ENCODE results near the gene KDM3B. TPM values are rescaled to one million over a fixed set of nuclear protein-coding genes. Genes with fewer than 3 reads are reported as not detected.

The KDM3B gene
- total RNA-seq, 2 experiments from 2014 or later: 57.4 to 60.5 TPM

DNA sequence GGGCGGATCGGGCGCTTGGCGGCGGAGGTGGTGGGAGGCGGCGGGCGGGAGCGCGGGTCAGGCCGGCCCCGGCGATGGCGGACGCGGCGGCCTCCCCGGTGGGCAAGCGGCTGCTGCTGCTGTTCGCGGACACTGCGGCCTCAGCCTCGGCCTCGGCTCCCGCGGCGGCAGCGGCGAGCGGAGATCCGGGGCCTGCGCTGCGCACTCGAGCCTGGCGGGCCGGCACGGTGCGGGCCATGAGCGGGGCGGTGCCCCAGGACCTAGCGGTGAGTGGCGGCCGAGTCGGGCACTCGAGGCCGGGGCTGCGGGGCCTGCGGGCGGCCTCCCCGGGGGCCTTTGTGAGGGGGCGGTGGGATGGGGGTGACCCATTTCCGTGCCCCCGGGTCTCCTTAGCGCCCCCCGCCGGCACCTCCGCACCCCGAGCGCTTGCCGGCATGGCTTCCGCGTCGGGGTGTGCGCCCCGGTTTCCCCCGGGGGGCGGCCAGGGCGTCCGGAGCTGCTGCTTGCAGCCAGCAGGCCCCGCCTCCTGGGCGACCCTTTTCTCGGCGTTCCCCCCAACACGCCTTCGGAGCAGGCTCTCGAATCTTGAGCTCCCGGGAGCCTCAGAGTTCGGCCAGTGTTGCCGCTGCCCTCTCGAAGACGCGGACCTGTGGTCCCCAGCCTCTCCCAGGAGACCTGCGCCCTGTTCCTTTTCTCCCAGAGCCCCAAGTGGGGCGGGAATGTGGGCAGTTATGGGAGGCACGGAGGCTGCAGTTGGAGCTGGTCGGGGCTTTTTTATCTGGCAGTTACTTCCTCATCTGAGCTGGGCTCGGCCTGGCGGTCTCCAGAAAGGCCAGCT lies 456 bp downstream of the KDM3B start:
- DNase-seq (peak; percentile 82), ATAC-seq (peak; percentile 65)
- Mint-ChIP-seq H3K9me3 (ENCODE audit: low read depth) (peaks cover 5% of the 10 kb centered on the region), H3K4me1 (peaks cover 42% of the 10 kb centered on the region), H3K4me3 (peak overlapping the region; percentile 94), H3K36me3 (peaks cover 17% of the 10 kb centered on the region), H3K27me3 (no peaks in the 10 kb centered on the region), H3K27ac (peak overlapping the region; percentile 97)
- CTCF ChIA-PET: interaction anchor here (0.6 to 10.5 kb wide), 48 partner anchors 8 to 327 kb away, joined by 3 to 382 read pairs (median 4); partner anchors contain the start of genes BRD8, CDC23, CDC25C and EGR1

GRCh38 chr5:138353560-138354080 lies 1.1 kb downstream of the KDM3B start:
- Mint-ChIP-seq H3K27ac (peak overlapping the region; percentile 97), H3K36me3 (peaks cover 16% of the 10 kb centered on the region), H3K4me3 (peak overlapping the region; percentile 94), H3K9me3 (ENCODE audit: low read depth) (peaks cover 5% of the 10 kb centered on the region), H3K27me3 (no peaks in the 10 kb centered on the region), H3K4me1 (peaks cover 42% of the 10 kb centered on the region)
- ATAC-seq (no peak), DNase-seq (no peak)
- CTCF ChIA-PET: interaction anchor here (0.7 to 10.5 kb wide), 32 partner anchors 9 to 212 kb away, joined by 3 to 382 read pairs (median 4); partner anchors contain the start of genes BRD8, CDC23, CDC25C and ETF1

- Mint-ChIP-seq H3K27me3 (no peaks in the 10 kb centered on the region), H3K36me3 (peaks cover 16% of the 10 kb centered on the region), H3K4me1 (peaks cover 42% of the 10 kb centered on the region), H3K27ac (peak overlapping the region; percentile 97), H3K4me3 (peak overlapping the region; percentile 94), H3K9me3 (ENCODE audit: low read depth) (peaks cover 5% of the 10 kb centered on the region)
- ATAC-seq: no peak
- DNase-seq: no peak
- CTCF ChIA-PET: interaction anchor here (1.0 to 10.5 kb wide), 11 partner anchors 11 to 175 kb away, joined by 3 to 382 read pairs (median 6); partner anchors contain the start of genes BRD8, CDC23, CDC25C and FAM53C
These were observed 1.9 kb downstream of the KDM3B start for GRCh38 chr5:138354387-138354786.

DNA sequence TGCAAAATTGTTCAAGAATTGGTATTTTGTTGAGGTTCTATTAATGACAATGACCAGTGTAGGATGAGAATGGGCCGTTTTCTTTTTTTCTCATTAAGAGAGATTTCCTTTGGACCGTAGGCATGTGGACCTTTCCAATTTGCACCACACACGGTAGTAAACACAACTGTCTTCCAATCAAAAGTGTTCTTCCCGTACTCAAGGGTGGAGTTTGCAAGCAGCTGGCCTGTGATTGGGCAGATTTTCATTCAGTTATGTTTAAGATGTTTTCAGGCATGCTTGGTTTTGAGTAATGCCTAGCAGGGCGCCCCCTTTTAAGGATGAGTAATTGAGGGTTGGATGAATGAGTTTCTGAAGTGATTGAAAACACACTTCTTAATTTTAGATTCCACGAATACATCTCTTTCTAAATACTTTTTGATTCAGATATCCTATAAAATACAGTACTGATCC lies 2.5 kb downstream of the KDM3B start:
- H3K9me3 Mint-ChIP-seq (ENCODE audit: low read depth): peaks cover 5% of the 10 kb centered on the region
- H3K27me3 Mint-ChIP-seq: no peaks in the 10 kb centered on the region
- H3K4me1 Mint-ChIP-seq: peaks cover 46% of the 10 kb centered on the region
- peak; percentile 78 for DNase-seq
- peak; percentile 63 for ATAC-seq
- peaks cover 16% of the 10 kb centered on the region for H3K36me3 Mint-ChIP-seq
- peak overlapping the region; percentile 94 for H3K4me3 Mint-ChIP-seq
- CTCF ChIA-PET: interaction anchor here (1.0 to 10.5 kb wide), 9 partner anchors 10 to 176 kb away, joined by 3 to 382 read pairs (median 10); partner anchors contain the start of genes BRD8, CDC23, CDC25C and FAM53C
- peak overlapping the region; percentile 97 for H3K27ac Mint-ChIP-seq

- Mint-ChIP-seq H3K4me1 (peaks cover 24% of the 10 kb centered on the region), H3K9me3 (ENCODE audit: low read depth) (no peaks in the 10 kb centered on the region), H3K27ac (no peak overlapping the region), H3K36me3 (no peaks in the 10 kb centered on the region), H3K4me3 (no peak overlapping the region), H3K27me3 (no peaks in the 10 kb centered on the region)
- no peak for DNase-seq
- CTCF ChIA-PET: interaction anchor here (0.6 kb wide), 1 partner anchor 605 kb away, joined by 4 read pairs; no protein-coding TSS in a partner anchor
- ATAC-seq: no peak
These were observed 7.1 kb downstream of the KDM3B start for GRCh38 chr5:138359621-138360020.

- no peak for DNase-seq
- ATAC-seq: no peak
- no peaks in the 10 kb centered on the region for H3K36me3 Mint-ChIP-seq
- no peak overlapping the region for H3K4me3 Mint-ChIP-seq
- CTCF ChIA-PET: interaction anchor here (0.6 kb wide), 1 partner anchor 10 kb away, joined by 4 read pairs; no protein-coding TSS in a partner anchor
- H3K4me1 Mint-ChIP-seq: peaks cover 10% of the 10 kb centered on the region
- no peaks in the 10 kb centered on the region for H3K9me3 Mint-ChIP-seq (ENCODE audit: low read depth)
- no peaks in the 10 kb centered on the region for H3K27me3 Mint-ChIP-seq
- H3K27ac Mint-ChIP-seq: no peak overlapping the region
These were observed 8.5 kb downstream of the KDM3B start for GRCh38 chr5:138360941-138361452.

- Mint-ChIP-seq H3K27ac (no peak overlapping the region), H3K9me3 (ENCODE audit: low read depth) (no peaks in the 10 kb centered on the region), H3K4me3 (no peak overlapping the region), H3K4me1 (peaks cover 18% of the 10 kb centered on the region), H3K36me3 (no peaks in the 10 kb centered on the region), H3K27me3 (no peaks in the 10 kb centered on the region)
- CTCF ChIA-PET: interaction anchor here (0.9 to 1.8 kb wide), 3 partner anchors 10 to 12 kb away, joined by 3 to 4 read pairs (median 3); partner anchors contain the start of gene KDM3B
- no peak for ATAC-seq
- no peak for DNase-seq
These were observed 12.1 kb downstream of the KDM3B start for GRCh38 chr5:138364576-138364975.

DNA sequence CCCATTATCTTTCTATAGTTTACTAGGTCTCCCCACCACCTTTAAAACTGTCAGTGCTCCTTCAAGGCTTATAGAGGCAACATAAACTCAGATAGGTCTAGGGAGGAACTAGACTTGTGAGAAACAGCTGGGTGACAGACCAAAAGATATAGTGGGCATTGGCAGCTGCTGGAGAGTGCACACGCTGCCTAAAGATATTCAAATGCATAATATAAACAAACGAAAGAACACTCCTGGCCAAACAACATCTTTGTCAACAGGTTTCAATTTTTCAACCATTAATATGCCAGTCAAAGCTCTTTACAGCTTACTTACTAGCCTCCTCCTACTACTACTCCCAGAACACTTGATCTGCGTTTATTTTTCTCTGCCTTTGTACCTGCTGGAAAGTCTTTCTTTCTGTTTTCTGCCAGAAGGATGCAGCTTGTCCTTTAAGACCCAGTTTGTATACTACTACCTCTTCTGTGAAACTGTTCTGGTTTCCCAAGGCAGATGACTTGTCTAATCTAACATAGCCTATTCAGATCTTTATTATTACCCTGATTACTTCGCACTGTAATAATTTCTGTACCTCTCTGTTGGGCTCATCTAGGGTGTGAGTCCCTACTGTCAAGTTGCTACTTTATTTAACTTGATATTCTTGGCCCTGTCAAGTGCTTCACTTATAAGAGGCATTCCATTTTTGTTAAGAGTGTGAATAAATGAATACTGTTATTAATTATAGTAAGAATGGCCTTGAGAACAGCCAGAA lies 14.3 kb downstream of the KDM3B start:
- H3K4me1 Mint-ChIP-seq: peaks cover 16% of the 10 kb centered on the region
- H3K27me3 Mint-ChIP-seq: no peaks in the 10 kb centered on the region
- CTCF ChIA-PET: interaction anchor here (0.8 kb wide), 1 partner anchor 8 kb away, joined by 3 read pairs; no protein-coding TSS in a partner anchor
- no peak for ATAC-seq
- H3K27ac Mint-ChIP-seq: no peak overlapping the region
- H3K9me3 Mint-ChIP-seq (ENCODE audit: low read depth): no peaks in the 10 kb centered on the region
- H3K36me3 Mint-ChIP-seq: no peaks in the 10 kb centered on the region
- no peak overlapping the region for H3K4me3 Mint-ChIP-seq
- DNase-seq: no peak

DNA sequence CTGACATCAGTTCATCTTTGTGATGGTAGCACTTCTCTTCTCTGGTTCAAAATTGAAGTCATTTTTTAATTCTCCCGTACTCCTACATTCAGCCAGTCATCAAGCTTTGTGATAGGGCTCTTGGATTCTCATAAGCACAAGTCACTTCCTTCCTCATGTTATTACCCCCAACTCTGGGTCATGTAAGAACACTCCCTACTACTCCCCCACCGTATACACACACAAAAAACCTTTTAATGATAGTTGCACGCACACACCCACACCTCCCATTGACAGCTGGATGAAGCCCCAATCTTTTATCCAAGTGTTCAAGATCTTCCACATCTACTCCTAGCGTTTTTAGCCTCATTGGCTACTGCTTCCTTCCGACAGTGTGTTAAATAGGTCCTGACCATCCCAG lies 16.8 kb downstream of the KDM3B start:
- no peak overlapping the region for H3K27ac Mint-ChIP-seq
- DNase-seq: no peak
- H3K4me3 Mint-ChIP-seq: no peak overlapping the region
- H3K36me3 Mint-ChIP-seq: no peaks in the 10 kb centered on the region
- H3K27me3 Mint-ChIP-seq: no peaks in the 10 kb centered on the region
- CTCF ChIA-PET: interaction anchor here (1.0 to 6.1 kb wide), 4 partner anchors 16 to 161 kb away, joined by 3 to 52 read pairs (median 3); partner anchors contain the start of gene KDM3B
- H3K9me3 Mint-ChIP-seq (ENCODE audit: low read depth): no peaks in the 10 kb centered on the region
- no peak for ATAC-seq
- H3K4me1 Mint-ChIP-seq: peaks cover 24% of the 10 kb centered on the region

DNA sequence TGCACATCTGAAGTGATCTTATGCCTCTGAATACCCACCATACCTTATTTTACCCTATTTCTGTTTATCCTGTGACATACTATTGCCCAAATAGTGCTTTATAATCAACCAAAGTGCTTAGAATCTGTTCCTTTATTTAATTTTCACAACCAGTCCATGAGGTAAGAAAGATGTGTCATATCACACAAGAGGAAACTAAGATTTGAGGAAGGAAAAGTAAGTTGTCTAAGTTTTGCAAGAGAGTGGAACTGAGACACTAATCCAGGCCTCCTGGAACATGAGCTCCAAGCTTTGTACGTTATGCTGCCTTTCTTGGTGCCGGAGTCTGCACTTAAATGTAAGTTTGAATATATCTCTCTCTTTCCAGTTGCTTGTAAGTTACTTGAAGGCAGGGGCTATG lies 17.2 kb downstream of the KDM3B start:
- peaks cover under 1% of the 10 kb centered on the region for H3K36me3 Mint-ChIP-seq
- DNase-seq: no peak
- H3K4me3 Mint-ChIP-seq: no peak overlapping the region
- H3K4me1 Mint-ChIP-seq: peaks cover 24% of the 10 kb centered on the region
- CTCF ChIA-PET: interaction anchor here (1.0 to 6.1 kb wide), 5 partner anchors 16 to 161 kb away, joined by 3 to 52 read pairs (median 3); partner anchors contain the start of gene KDM3B
- no peaks in the 10 kb centered on the region for H3K9me3 Mint-ChIP-seq (ENCODE audit: low read depth)
- H3K27ac Mint-ChIP-seq: no peak overlapping the region
- no peaks in the 10 kb centered on the region for H3K27me3 Mint-ChIP-seq
- ATAC-seq: no peak

DNA sequence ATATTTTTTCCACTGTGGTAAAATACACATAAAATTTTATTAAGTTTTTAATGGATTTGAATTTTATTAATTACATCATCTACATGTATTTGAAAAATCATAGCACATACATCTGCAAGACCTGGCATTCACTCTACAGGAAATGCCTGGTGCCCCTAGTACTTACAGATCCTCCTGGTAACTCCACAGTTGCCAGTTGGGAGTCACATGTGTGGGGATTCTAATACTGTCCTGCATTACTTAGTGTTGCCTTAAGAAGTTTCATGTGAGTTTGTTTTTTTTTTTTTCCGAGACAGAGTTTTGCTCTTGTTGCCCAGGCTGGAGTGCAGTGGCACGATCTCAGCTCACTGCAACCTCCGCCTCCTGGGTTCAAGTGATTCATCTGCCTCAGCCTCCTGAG lies 18.1 kb downstream of the KDM3B start:
- DNase-seq (no peak), ATAC-seq (no peak)
- peaks cover 5% of the 10 kb centered on the region for H3K36me3 Mint-ChIP-seq
- H3K4me1 Mint-ChIP-seq: peaks cover 24% of the 10 kb centered on the region
- H3K27ac Mint-ChIP-seq: no peak overlapping the region
- CTCF ChIA-PET: interaction anchor here (1.1 to 6.1 kb wide), 4 partner anchors 17 to 160 kb away, joined by 3 to 52 read pairs (median 3); partner anchors contain the start of gene KDM3B
- no peaks in the 10 kb centered on the region for H3K27me3 Mint-ChIP-seq
- no peaks in the 10 kb centered on the region for H3K9me3 Mint-ChIP-seq (ENCODE audit: low read depth)
- H3K4me3 Mint-ChIP-seq: no peak overlapping the region

DNA sequence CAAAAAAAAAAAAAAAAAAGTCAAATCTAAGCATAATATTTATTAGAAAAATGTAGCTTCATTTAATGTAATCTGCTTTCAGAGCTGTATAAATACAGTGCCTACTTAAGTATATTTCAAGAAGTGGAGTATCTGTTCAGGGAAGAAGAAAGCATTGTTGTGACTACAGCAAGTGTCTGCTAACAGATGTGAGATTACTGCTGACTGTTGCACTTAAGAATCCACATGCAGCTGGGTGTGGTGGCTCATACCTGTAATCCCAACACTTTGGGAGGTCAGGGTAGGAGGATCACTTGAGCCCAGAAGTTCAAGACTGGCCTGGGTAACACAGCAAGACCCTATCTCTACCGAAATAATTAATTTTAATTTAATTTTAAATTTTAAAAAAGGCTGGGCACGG lies 19.0 kb downstream of the KDM3B start:
- H3K36me3 Mint-ChIP-seq: peaks cover 7% of the 10 kb centered on the region
- CTCF ChIA-PET: interaction anchor here (0.6 to 6.1 kb wide), 4 partner anchors 11 to 119 kb away, joined by 3 to 52 read pairs (median 4); partner anchors contain the start of gene KDM3B
- peaks cover 24% of the 10 kb centered on the region for H3K4me1 Mint-ChIP-seq
- H3K27me3 Mint-ChIP-seq: no peaks in the 10 kb centered on the region
- no peak overlapping the region for H3K4me3 Mint-ChIP-seq
- ATAC-seq (no peak), DNase-seq (no peak)
- H3K9me3 Mint-ChIP-seq (ENCODE audit: low read depth): no peaks in the 10 kb centered on the region
- no peak overlapping the region for H3K27ac Mint-ChIP-seq

All from activated CD8-positive, alpha-beta memory T cell treated with anti-CD3 and anti-CD28 coated beads, Interleukin-2, amount 10 ng/mL, durations not matched to agents 7 days and 5 days (primary cell).